Measurements from ENCODE around the gene PRKCSH.

GRCh38 chr19:11423791-11424181, 11.6 kb upstream of the PRKCSH start:
- TF ChIP-seq CTCF (IDR thresholded peaks at IDR 0.05) = no peak
- no peak for TF ChIP-seq POLR2A (IDR thresholded peaks at IDR 0.05)

Data from esophagus squamous epithelium (tissue), 4 donors.